Transverse colon (tissue), 3 donors: ENCODE data around the gene DAND5.

Source experiments
- POLR2A ChIP-seq: fragments of 450-650 bp; IDR thresholded peaks from one replicate; pipeline ENCODE4 v1.6.1; 2016; ENCODE audit warnings: antibody characterized with exemption, mild to moderate bottlenecking, moderate library complexity
- TF ChIP-seq, protein P1 (sequence below), 5 experiments: fragments of 200-600 bp in 3 of 5; fragments of 450-650 bp in 2 of 5; sonication (generic) in 3 of 5; IDR thresholded peaks; 1 replicate in 2 of 5; 2 replicates in 3 of 5; pipeline ENCODE4 v1.5.1; 2016 to 2017; ENCODE audit warnings: antibody characterized with exemption in 5 of 5, inconsistent platforms in 3 of 5, mild to moderate bottlenecking in 2 of 5, moderate library complexity in 1 of 5

- TF ChIP-seq, protein P1, sequence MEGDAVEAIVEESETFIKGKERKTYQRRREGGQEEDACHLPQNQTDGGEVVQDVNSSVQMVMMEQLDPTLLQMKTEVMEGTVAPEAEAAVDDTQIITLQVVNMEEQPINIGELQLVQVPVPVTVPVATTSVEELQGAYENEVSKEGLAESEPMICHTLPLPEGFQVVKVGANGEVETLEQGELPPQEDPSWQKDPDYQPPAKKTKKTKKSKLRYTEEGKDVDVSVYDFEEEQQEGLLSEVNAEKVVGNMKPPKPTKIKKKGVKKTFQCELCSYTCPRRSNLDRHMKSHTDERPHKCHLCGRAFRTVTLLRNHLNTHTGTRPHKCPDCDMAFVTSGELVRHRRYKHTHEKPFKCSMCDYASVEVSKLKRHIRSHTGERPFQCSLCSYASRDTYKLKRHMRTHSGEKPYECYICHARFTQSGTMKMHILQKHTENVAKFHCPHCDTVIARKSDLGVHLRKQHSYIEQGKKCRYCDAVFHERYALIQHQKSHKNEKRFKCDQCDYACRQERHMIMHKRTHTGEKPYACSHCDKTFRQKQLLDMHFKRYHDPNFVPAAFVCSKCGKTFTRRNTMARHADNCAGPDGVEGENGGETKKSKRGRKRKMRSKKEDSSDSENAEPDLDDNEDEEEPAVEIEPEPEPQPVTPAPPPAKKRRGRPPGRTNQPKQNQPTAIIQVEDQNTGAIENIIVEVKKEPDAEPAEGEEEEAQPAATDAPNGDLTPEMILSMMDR (IDR thresholded peaks at IDR 0.05) = no peak
- TF ChIP-seq POLR2A = no peak
Observed at GRCh38 chr19:13011653-13012389, 42.4 kb downstream of the DAND5 start.
